Measurements from ENCODE around the gene SUMO2. TPM values are rescaled to one million over a fixed set of nuclear protein-coding genes. Genes with fewer than 3 reads are reported as not detected.

The SUMO2 gene
- total and polyA plus RNA-seq, 9 of the 15 experiments (the other 6 are each of a cell fraction or from before 2014, with no cell fraction given), result 157 to 733 (median 419) TPM

- TF ChIP-seq ZNF431 (CRISPR knock-in tag; IDR thresholded peaks at IDR 0.05) (no peak), JUND (IDR thresholded peaks at IDR 0.05; ENCODE audit: borderline replicate concordance, low read depth, low read length) (no peak), JUND (tag; IDR thresholded peaks at IDR 0.05; ENCODE audit: borderline replicate concordance, low read depth, low read length) (no peak), HNRNPL (IDR thresholded peaks at IDR 0.05; ENCODE audit: low read depth, low read length) (peak; percentile 57; the same call in 1 of the 2 replicates), PCBP2 (IDR thresholded peaks at IDR 0.05; ENCODE audit: low read depth, low read length, poor library complexity, severe bottlenecking) (no peak), SAFB (IDR thresholded peaks at IDR 0.05; ENCODE audit: borderline replicate concordance, low read depth, low read length) (0 out of 2 replicates have a peak, but pooled peaks have one; percentile 15), ZNF274 (IDR thresholded peaks at IDR 0.05; ENCODE audit: borderline replicate concordance, low read depth, low read length) (no peak), FOXA1 (IDR thresholded peaks at IDR 0.05; ENCODE audit: borderline replicate concordance) (no peak), ZBTB12 (CRISPR knock-in tag; IDR thresholded peaks at IDR 0.05) (no peak), LEF1 (IDR thresholded peaks at IDR 0.05) (no peak), ZNF133 (CRISPR knock-in tag; IDR thresholded peaks at IDR 0.05) (no peak), BRCA1 (IDR thresholded peaks at IDR 0.05) (no peak), BRCA1 (CRISPR knock-in tag; IDR thresholded peaks at IDR 0.05) (no peak), RBM22 (IDR thresholded peaks at IDR 0.05; ENCODE audit: low read depth, low read length, poor library complexity, severe bottlenecking) (peak; percentile 57), AFF4 (CRISPR knock-in tag; IDR thresholded peaks at IDR 0.05) (0 out of 2 replicates have a peak, but pooled peaks have one; percentile 29), TCF3 (CRISPR knock-in tag; IDR thresholded peaks at IDR 0.05) (no peak), ZBTB33 (CRISPR knock-in tag; IDR thresholded peaks at IDR 0.05) (no peak), NR3C1 (CRISPR knock-in tag; IDR thresholded peaks at IDR 0.05) (0 out of 2 replicates have a peak, but pooled peaks have one; percentile 20), ZNF175 (CRISPR knock-in tag; IDR thresholded peaks at IDR 0.05; ENCODE audit: low read depth) (no peak), ZNF217 (CRISPR knock-in tag; IDR thresholded peaks at IDR 0.05) (no peak), ZBTB7A (IDR thresholded peaks at IDR 0.05; ENCODE audit: borderline replicate concordance, control insufficient read depth, low read depth, low read length) (peak; percentile 80; the same call in 1 of the 2 replicates), SAP30 (IDR thresholded peaks at IDR 0.05; ENCODE audit: borderline replicate concordance, insufficient read depth, low read depth, low read length, poor library complexity, severe bottlenecking) (peak; percentile 63), RBBP5 (IDR thresholded peaks at IDR 0.05; ENCODE audit: borderline replicate concordance, insufficient read depth, low read length, poor library complexity, severe bottlenecking) (peak; percentile 12)
Measured at GRCh38 chr17:75182319-75182568, 515 bp downstream of the SUMO2 start (continued).

Data from K562 (cell line).